CD4-positive, alpha-beta T cell (primary cell): ENCODE measurements around the gene EHD3. TPM values are rescaled to one million over a fixed set of nuclear protein-coding genes. Genes with fewer than 3 reads are reported as not detected.

Experiments
- ATAC-seq: fragments of 200-7000 bp; cut with Tn5 transposase; one replicate; pipeline ENCODE4 v1.10.0; 2022; ENCODE audit warnings: mild to moderate bottlenecking; ENCODE audit not compliant: poor library complexity
- CTCF ChIA-PET: fragments of 350-600 bp; sonication (Branson Sonifier 250); formaldehyde crosslinking; loops from one replicate; lab custom pipeline; 2021; ENCODE audit warnings: antibody characterized with exemption, inconsistent platforms; lab: Charles Lee
- POLR2A ChIA-PET: fragments of 350-600 bp; sonication (Branson Sonifier 250); formaldehyde crosslinking; loops from one replicate; lab custom pipeline; 2021; ENCODE audit warnings: antibody characterized with exemption, inconsistent platforms; lab: Charles Lee
- DNase-seq, 14 experiments: peaks; one replicate each; pipeline ENCODE4 v3.0.0-alpha.2; 2013 to 2020; ENCODE audit warnings: mixed read lengths in 2 of 14
- H3K27ac ChIP-seq, 2 donors: one replicate each; pipeline versions ENCODE4 v1.5.1 to v1.7.0; 2013; ENCODE audit warnings: low read length in 2 of 2, low read depth in 1 of 2, mild to moderate bottlenecking in 1 of 2
- H3K27me3 ChIP-seq, 2 experiments: 1 replicate in 1 of 2; 2 replicates in 1 of 2; pipeline versions ENCODE4 v1.6.1 to v1.7.0; 2013; ENCODE audit warnings: low read length in 2 of 2, control low read depth in 1 of 2, mild to moderate bottlenecking in 1 of 2, moderate library complexity in 1 of 2; ENCODE audit not compliant: insufficient read depth in 2 of 2, control insufficient read depth in 1 of 2
- H3K36me3 ChIP-seq: one replicate; pipeline ENCODE4 v1.6.1; 2013; ENCODE audit warnings: low read length, control low read depth; ENCODE audit not compliant: insufficient read depth
- H3K4me1 ChIP-seq: one replicate; pipeline ENCODE4 v1.6.1; 2013; ENCODE audit warnings: low read length, control low read depth; ENCODE audit not compliant: insufficient read depth
- H3K4me3 ChIP-seq: one replicate; pipeline ENCODE4 v1.5.1; 2013; ENCODE audit warnings: mild to moderate bottlenecking, low read length, moderate library complexity
- H3K9me3 ChIP-seq, 2 experiments: 1 replicate in 1 of 2; 2 replicates in 1 of 2; pipeline versions ENCODE4 v1.6.1 to v1.7.0; 2013; ENCODE audit warnings: low read length in 2 of 2, mild to moderate bottlenecking in 2 of 2, control low read depth in 1 of 2, moderate library complexity in 1 of 2; ENCODE audit not compliant: control insufficient read depth in 1 of 2, insufficient read depth in 1 of 2
- H3K27ac Mint-ChIP-seq: one replicate; pipeline ENCODE4 v1.8.0; 2020; ENCODE audit warnings: mixed read lengths
- H3K27me3 Mint-ChIP-seq: one replicate; pipeline ENCODE4 v1.8.0; 2021; ENCODE audit warnings: mixed read lengths
- H3K36me3 Mint-ChIP-seq: one replicate; pipeline ENCODE4 v1.8.0; 2021; ENCODE audit warnings: low read depth, mixed read lengths
- H3K4me1 Mint-ChIP-seq: one replicate; pipeline ENCODE4 v1.8.0; 2021; ENCODE audit warnings: low read depth, mixed read lengths
- H3K4me3 Mint-ChIP-seq: one replicate; pipeline ENCODE4 v1.8.0; 2020; ENCODE audit warnings: mild to moderate bottlenecking, mixed read lengths
- H3K9me3 Mint-ChIP-seq: one replicate; pipeline ENCODE4 v1.8.0; 2020; ENCODE audit warnings: mixed read lengths
- intact Hi-C, 2 experiments: fragments of 100-400 bp; cut with DNase I in 1 of 2; cut with micrococcal nuclease in 1 of 2; formaldehyde crosslinking; loops; one replicate each; pipeline versions ENCODE4 v1.15.1 to v1.9.0; 2023 to 2025; cut with DNase I, micrococcal nuclease
- total RNA-seq, 174 experiments: library from RNA in 2 of 174; stranded (reverse) in 2 of 174; gene quantifications; one replicate each; pipeline ENCODE4 v1.2.3 and lab custom pipeline; 2021 to 2026
- TF ChIP-seq, protein P1 (sequence below): fragments of 200-600 bp; IDR thresholded peaks from one replicate; pipeline ENCODE4 v1.8.0; 2022; ENCODE audit warnings: antibody characterized with exemption, mild to moderate bottlenecking

Gene EHD3
- total RNA-seq, 2 experiments from 2014 or later: 1.4 to 1.7 TPM

DNA sequence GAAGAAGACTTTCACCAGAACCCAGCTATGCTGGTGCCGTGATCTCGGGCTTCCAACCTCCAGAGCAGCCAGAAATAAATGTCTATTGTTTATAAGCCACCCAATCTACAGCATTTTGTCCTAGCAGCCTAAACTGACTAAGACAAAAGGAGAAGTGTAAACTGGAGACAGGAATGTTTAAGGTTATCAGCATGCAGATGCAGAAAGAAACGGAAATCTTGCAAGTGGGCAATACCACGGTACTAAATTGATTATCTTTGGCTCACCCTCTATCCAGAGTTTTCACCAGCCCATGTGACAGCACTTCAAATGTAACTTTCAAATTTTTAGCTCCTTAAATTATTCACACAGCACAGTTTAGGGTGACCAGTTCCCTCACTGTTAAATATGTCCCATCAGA is 10.9 kb upstream of the EHD3 start:
- Mint-ChIP-seq H3K4me1 (no peaks in the 10 kb centered on the region), H3K36me3 (no peaks in the 10 kb centered on the region), H3K27me3 (peaks cover 24% of the 10 kb centered on the region), H3K9me3 (no peaks in the 10 kb centered on the region), H3K4me3 (no peak overlapping the region), H3K27ac (no peak overlapping the region)
- Histone ChIP-seq H3K4me1 (no peaks in the 10 kb centered on the region), H3K9me3 (no peaks in the 10 kb centered on the region), H3K27ac (no peak overlapping the region), H3K27me3 (no peaks in the 10 kb centered on the region), H3K36me3 (no peaks in the 10 kb centered on the region), H3K4me3 (no peak overlapping the region)
- ChIA-PET POLR2A (no interaction called here), CTCF (no interaction called here)
- no peak for ATAC-seq
- no peak for DNase-seq
- intact Hi-C loops: no loop called here
- TF ChIP-seq, protein P1, sequence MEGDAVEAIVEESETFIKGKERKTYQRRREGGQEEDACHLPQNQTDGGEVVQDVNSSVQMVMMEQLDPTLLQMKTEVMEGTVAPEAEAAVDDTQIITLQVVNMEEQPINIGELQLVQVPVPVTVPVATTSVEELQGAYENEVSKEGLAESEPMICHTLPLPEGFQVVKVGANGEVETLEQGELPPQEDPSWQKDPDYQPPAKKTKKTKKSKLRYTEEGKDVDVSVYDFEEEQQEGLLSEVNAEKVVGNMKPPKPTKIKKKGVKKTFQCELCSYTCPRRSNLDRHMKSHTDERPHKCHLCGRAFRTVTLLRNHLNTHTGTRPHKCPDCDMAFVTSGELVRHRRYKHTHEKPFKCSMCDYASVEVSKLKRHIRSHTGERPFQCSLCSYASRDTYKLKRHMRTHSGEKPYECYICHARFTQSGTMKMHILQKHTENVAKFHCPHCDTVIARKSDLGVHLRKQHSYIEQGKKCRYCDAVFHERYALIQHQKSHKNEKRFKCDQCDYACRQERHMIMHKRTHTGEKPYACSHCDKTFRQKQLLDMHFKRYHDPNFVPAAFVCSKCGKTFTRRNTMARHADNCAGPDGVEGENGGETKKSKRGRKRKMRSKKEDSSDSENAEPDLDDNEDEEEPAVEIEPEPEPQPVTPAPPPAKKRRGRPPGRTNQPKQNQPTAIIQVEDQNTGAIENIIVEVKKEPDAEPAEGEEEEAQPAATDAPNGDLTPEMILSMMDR: no peak

DNA sequence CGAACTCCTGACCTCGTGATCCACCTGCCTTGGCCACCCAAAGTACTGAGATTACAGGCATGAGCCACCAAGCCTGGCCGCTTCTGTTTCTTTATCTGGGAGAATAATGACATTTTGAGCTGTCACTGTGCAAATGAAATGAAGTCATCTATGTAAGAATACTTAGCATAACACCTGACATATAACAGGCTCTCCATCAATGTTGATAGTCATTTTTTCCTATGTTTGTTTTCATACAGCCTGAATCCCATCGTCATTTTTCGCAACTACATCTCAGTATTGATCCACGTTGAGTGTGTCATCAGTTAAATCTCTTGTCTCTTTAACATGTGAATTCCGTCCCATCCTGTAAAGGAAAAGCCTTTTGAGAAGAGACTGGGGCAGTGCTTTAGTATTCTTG is 10.2 kb upstream of the EHD3 start:
- H3K27me3 ChIP-seq: no peaks in the 10 kb centered on the region
- intact Hi-C loops: no loop called here
- Mint-ChIP-seq H3K27ac (no peak overlapping the region), H3K9me3 (no peaks in the 10 kb centered on the region), H3K27me3 (peaks cover 27% of the 10 kb centered on the region), H3K4me3 (no peak overlapping the region), H3K36me3 (no peaks in the 10 kb centered on the region), H3K4me1 (no peaks in the 10 kb centered on the region)
- H3K27ac ChIP-seq: no peak overlapping the region
- no peak for DNase-seq
- H3K4me1 ChIP-seq: no peaks in the 10 kb centered on the region
- no peaks in the 10 kb centered on the region for H3K9me3 ChIP-seq
- ChIA-PET CTCF (no interaction called here), POLR2A (no interaction called here)
- TF ChIP-seq, protein P1: no peak
- H3K4me3 ChIP-seq: no peak overlapping the region
- no peaks in the 10 kb centered on the region for H3K36me3 ChIP-seq
- ATAC-seq: no peak

DNA sequence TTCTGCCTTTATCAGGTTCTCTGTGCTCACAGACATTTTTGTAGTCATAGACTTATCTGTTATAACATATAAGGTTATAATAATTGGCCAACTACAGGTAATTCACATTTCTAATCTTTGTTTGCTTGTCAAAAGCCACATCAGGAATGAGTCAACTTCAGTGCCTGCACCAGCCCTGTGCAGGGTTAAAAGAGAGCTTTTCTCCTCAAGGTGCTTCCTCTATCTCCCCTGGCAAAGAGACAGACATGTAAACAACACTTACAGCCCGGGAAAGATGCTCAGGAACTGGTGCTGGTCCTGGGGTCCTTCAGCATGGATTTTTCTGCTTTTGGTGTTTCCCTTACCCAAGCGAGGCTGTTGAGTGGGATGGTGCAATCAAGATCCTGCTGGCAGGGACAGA is 7.7 kb upstream of the EHD3 start:
- peaks cover 36% of the 10 kb centered on the region for H3K27me3 Mint-ChIP-seq
- ChIA-PET POLR2A (no interaction called here), CTCF (no interaction called here)
- no peaks in the 10 kb centered on the region for H3K36me3 ChIP-seq
- intact Hi-C loops: no loop called here
- H3K4me1 Mint-ChIP-seq: no peaks in the 10 kb centered on the region
- H3K4me1 ChIP-seq: no peaks in the 10 kb centered on the region
- no peak overlapping the region for H3K27ac Mint-ChIP-seq
- no peaks in the 10 kb centered on the region for H3K36me3 Mint-ChIP-seq
- no peaks in the 10 kb centered on the region for H3K27me3 ChIP-seq
- ATAC-seq (no peak), DNase-seq (no peak)
- TF ChIP-seq, protein P1: no peak
- no peaks in the 10 kb centered on the region for H3K9me3 Mint-ChIP-seq
- no peaks in the 10 kb centered on the region for H3K9me3 ChIP-seq
- no peak overlapping the region for H3K4me3 Mint-ChIP-seq
- H3K4me3 ChIP-seq: no peak overlapping the region
- no peak overlapping the region for H3K27ac ChIP-seq
